Measurements from ENCODE around the gene PGBD2. TPM values are rescaled to one million over a fixed set of nuclear protein-coding genes. Genes with fewer than 3 reads are reported as not detected.
A peak's percentile ranks its signal among the peaks of the same experiment; 100 is the strongest.

PGBD2 gene
- total and polyA plus RNA-seq, 9 of the 15 experiments (the other 6 are each of a cell fraction or from before 2014, with no cell fraction given): 11.9 to 21.8 (median 14.7) TPM

- FAIRE-seq (peak; percentile 48), ATAC-seq (no peak), DNase-seq (ENCODE audit: extremely low read depth in 1 of 4, low spot score in 3 of 4) (no peak)
- no peaks in the 10 kb centered on the region for H3K36me3 ChIP-seq (ENCODE audit: control insufficient read depth, insufficient read depth, low read length)
- 44% methylated on average over 1 of the region's 1 CpG for WGBS (ENCODE audit: insufficient coverage, low coverage, missing lambda C conversion rate)
- H3K9ac ChIP-seq (ENCODE audit: insufficient read depth in 1 of 2, low read depth in 2 of 2, low read length in 2 of 2): peak overlapping the region in 1 of 2 experiments; percentile 11; a peak in 1 of 4 replicates
- POLR2A ChIA-PET: interaction anchor here (1.2 kb wide), 1 partner anchor 9 kb away, joined by 5 read pairs; no protein-coding TSS in a partner anchor
- 0 out of 3 replicates have a peak overlapping the region, but pooled peaks have one; percentile 6 for H3K27ac ChIP-seq (ENCODE audit: extremely low read depth, low read depth, low read length)
- in situ Hi-C loops (cut with MboI): no loop called here
- no peak overlapping the region for H3K4me3 ChIP-seq
- no TSS peak for BruUV-seq (replicated peaks)
- intact Hi-C loops (cut with micrococcal nuclease): no loop called here
- H3K27me3 ChIP-seq (ENCODE audit: control insufficient read depth in 2 of 2, insufficient read depth in 2 of 2, low read length in 2 of 2): no peaks in the 10 kb centered on the region
- CTCF ChIA-PET (ENCODE audit: low intra/inter-chr PET ratio): no interaction called here
- peak overlapping the region; percentile 37 for H2AFZ ChIP-seq (ENCODE audit: low read depth, low read length)
- H3K79me2 ChIP-seq (ENCODE audit: control insufficient read depth, insufficient read depth, low read length): peaks cover 9% of the 10 kb centered on the region; the same call in 2 of the 3 replicates
- no peaks in the 10 kb centered on the region for H3K9me1 ChIP-seq (ENCODE audit: control insufficient read depth, insufficient read depth, low read length)
- no peak overlapping the region for H3K4me2 ChIP-seq (ENCODE audit: insufficient read depth, low read length)
- H3K9me3 ChIP-seq (replicated peaks; ENCODE audit: control insufficient read depth, insufficient read depth, low read depth, low read length): no peaks in the 10 kb centered on the region
- H3K4me1 ChIP-seq (replicated peaks in 1 of 2; ENCODE audit: control insufficient read depth in 2 of 2, insufficient read depth in 2 of 2, low read length in 2 of 2): peaks cover 18 to 24% of the 10 kb centered on the region in 2 experiments; a peak in 3 of 5 replicates
- H4K20me1 ChIP-seq (replicated peaks; ENCODE audit: control insufficient read depth, insufficient read depth, low read length): no peaks in the 10 kb centered on the region
- TF ChIP-seq SMC3 (conservative IDR thresholded peaks at IDR 0.05; ENCODE audit: insufficient read depth, low read depth, low read length): no peak
- peak; percentile 66 for TF ChIP-seq ARID1B (IDR thresholded peaks at IDR 0.05)
- no peak for TF ChIP-seq ZNF584 (CRISPR knock-in tag; IDR thresholded peaks at IDR 0.05; ENCODE audit: low read depth)
- TF ChIP-seq SOX6 (IDR thresholded peaks at IDR 0.05): peak; percentile 32; the same call in 1 of the 2 replicates
- no peak for TF ChIP-seq ZNF655 (CRISPR knock-in tag; IDR thresholded peaks at IDR 0.05)
- peak; percentile 34; the same call in 1 of the 2 replicates for TF ChIP-seq SMARCA4 (IDR thresholded peaks at IDR 0.05)
- TF ChIP-seq, protein P1, sequence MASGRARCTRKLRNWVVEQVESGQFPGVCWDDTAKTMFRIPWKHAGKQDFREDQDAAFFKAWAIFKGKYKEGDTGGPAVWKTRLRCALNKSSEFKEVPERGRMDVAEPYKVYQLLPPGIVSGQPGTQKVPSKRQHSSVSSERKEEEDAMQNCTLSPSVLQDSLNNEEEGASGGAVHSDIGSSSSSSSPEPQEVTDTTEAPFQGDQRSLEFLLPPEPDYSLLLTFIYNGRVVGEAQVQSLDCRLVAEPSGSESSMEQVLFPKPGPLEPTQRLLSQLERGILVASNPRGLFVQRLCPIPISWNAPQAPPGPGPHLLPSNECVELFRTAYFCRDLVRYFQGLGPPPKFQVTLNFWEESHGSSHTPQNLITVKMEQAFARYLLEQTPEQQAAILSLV (tag; IDR thresholded peaks at IDR 0.05): no peak
- no peak for TF ChIP-seq ZNF165 (CRISPR knock-in tag; IDR thresholded peaks at IDR 0.05; ENCODE audit: borderline replicate concordance)
- TF ChIP-seq MEIS2 (IDR thresholded peaks at IDR 0.05; ENCODE audit: partially characterized antibody): peak; percentile 81
- TF ChIP-seq DIDO1 (tag; IDR thresholded peaks at IDR 0.05; ENCODE audit: low read depth): no peak
- peak; percentile 32; the same call in 1 of the 2 replicates for TF ChIP-seq TAL1 (IDR thresholded peaks at IDR 0.05)
- TF ChIP-seq, protein P2, sequence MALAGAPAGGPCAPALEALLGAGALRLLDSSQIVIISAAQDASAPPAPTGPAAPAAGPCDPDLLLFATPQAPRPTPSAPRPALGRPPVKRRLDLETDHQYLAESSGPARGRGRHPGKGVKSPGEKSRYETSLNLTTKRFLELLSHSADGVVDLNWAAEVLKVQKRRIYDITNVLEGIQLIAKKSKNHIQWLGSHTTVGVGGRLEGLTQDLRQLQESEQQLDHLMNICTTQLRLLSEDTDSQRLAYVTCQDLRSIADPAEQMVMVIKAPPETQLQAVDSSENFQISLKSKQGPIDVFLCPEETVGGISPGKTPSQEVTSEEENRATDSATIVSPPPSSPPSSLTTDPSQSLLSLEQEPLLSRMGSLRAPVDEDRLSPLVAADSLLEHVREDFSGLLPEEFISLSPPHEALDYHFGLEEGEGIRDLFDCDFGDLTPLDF (CRISPR knock-in tag; IDR thresholded peaks at IDR 0.05): no peak
- peak; percentile 40; the same call in 1 of the 2 replicates for TF ChIP-seq SPI1 (IDR thresholded peaks at IDR 0.05; ENCODE audit: borderline replicate concordance, low read depth, low read length)
- TF ChIP-seq ZNF79 (CRISPR knock-in tag; IDR thresholded peaks at IDR 0.05; ENCODE audit: low read depth): no peak
- no peak for TF ChIP-seq SMAD1 (IDR thresholded peaks at IDR 0.05; ENCODE audit: low read depth, low read length, partially characterized antibody)
- TF ChIP-seq CBX1 (IDR thresholded peaks at IDR 0.05; ENCODE audit: low read depth): no peak
- no peak for TF ChIP-seq NCOR1 (IDR thresholded peaks at IDR 0.05)
- TF ChIP-seq TCF3 (CRISPR knock-in tag; IDR thresholded peaks at IDR 0.05): peak; percentile 43; the same call in 1 of the 2 replicates
- no peak for TF ChIP-seq ZNF184 (CRISPR knock-in tag; IDR thresholded peaks at IDR 0.05)
- TF ChIP-seq ZNF212 (CRISPR knock-in tag; IDR thresholded peaks at IDR 0.05): no peak
- TF ChIP-seq SRF (CRISPR knock-in tag; IDR thresholded peaks at IDR 0.05): no peak
- TF ChIP-seq TEAD4 (IDR thresholded peaks at IDR 0.05; ENCODE audit: low read length): peak; percentile 35; the same call in 1 of the 2 replicates
- TF ChIP-seq TEAD4 (CRISPR knock-in tag; IDR thresholded peaks at IDR 0.05; ENCODE audit: borderline replicate concordance): no peak
These were observed 5.4 kb upstream of the PGBD2 start for GRCh38 chr1:248900637-248901036.
